GM04503 (cell line): ENCODE measurements around the gene FOXP4.
"Not testable (repeated sequence)": the region's sequence is repeated elsewhere in the genome, so short reads cannot be mapped to it uniquely, and the experiment has no call there.

Source experiments
- DNase-seq: peaks from one replicate; pipeline ENCODE4 v3.0.0-alpha.2; 2012; ENCODE audit warnings: low read depth

FOXP4 gene

DNA sequence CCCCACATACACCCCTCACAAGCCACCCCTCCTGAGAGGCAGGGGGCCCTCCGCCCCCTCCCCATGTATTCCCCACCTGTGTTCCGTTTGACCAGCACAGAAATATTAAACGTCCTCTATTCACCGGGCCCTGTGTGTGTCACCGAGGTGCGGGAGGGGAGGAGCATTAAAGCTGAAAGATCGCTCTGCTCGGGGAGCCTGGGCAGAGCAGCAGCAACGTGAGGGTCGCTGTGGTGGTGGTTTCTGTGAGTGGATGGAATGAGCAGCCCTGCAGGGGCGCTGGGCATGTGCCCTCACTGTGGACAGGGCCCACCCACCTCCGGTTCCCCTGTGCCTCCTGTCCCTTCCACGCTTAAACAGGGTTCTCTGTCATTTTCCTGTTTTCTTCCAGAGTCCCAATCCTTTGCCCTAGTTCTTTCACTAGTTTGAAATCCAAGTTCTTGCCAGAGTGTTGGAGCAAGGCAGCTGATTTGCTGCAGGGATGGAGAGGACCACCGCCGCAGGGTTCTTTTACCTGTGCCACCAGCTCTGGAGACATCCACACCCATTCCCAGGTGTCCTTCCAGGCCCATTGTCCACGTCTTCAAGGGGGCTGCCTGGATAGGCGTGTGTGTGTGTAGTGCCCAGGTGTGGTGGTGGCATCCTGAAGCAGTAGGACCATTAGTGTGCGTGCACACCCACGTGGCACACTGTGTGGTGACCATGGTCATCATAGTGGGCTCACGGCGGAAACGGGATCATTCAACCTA, 54.5 kb downstream of the FOXP4 start:
- no peak for DNase-seq

GRCh38 chr6:41601248-41601549, 55.0 kb downstream of the FOXP4 start:
- DNase-seq = no peak

GRCh38 chr6:41602422-41602743, 56.2 kb downstream of the FOXP4 start:
- DNase-seq = no peak

GRCh38 chr6:41602864-41603608, 56.9 kb downstream of the FOXP4 start:
- no peak for DNase-seq

DNA sequence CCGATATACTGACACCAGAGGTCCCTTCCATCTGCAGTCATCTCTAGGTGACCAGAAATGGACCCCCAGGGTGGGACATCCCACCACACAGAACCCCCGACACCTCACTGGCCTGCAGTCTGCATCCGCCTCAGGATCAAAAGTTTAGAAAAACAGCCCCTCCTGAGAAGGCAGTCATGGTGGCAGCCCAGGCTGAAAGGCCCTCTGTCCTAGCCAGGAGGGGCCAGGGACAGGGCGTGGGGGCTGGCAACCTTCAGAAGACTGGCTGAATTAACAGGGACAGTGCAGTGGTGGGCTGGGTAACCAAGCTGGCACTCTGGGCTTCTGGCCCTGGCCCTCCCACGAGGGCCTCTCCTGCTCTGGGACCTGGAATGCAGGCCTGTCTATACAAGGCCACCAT, 57.8 kb downstream of the FOXP4 start:
- no peak for DNase-seq

DNA sequence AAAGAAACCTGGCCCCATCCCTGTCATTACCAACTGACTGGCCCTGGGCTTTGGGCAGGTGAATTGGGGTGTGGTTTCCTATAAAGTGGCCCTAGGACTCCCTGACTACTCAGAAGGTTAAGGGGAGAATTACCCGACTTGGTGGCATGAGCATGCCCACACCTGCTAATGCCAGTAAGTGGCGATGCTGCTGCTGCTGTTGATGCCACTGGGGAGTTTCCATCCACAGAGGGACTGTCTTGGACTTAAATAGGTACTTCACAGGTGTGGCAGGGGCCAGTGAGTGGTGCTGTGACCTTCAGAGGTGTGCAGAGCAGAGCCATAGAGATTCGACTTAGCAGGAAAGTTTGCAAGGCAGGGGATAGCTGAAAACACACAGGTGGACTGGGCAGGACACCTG, 59.5 kb downstream of the FOXP4 start:
- no peak for DNase-seq

- no peak for DNase-seq
Observed at GRCh38 chr6:41607036-41607435, 60.9 kb downstream of the FOXP4 start.

DNA sequence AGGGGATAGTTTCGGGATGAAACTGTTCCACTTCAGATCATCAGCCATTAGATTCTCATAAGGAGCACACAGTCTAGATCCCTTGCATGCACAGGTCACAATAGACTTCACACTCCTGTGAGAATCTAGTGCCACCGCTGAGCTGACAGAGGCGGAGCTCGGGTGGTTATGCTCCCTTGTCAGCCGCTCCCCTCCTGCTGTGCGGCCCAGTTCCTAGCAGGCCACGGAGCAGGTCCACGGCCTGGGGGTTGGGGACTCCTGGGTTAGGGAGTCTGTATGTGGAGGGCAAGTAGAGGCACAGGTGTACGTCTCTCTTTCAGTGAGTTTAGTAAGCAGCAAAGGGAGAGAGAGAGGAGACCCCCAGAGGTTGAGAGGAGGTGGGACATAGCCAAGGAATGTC, 61.6 kb downstream of the FOXP4 start:
- DNase-seq = no peak

- no peak for DNase-seq
Observed at GRCh38 chr6:41608443-41609151, 62.4 kb downstream of the FOXP4 start.

DNA sequence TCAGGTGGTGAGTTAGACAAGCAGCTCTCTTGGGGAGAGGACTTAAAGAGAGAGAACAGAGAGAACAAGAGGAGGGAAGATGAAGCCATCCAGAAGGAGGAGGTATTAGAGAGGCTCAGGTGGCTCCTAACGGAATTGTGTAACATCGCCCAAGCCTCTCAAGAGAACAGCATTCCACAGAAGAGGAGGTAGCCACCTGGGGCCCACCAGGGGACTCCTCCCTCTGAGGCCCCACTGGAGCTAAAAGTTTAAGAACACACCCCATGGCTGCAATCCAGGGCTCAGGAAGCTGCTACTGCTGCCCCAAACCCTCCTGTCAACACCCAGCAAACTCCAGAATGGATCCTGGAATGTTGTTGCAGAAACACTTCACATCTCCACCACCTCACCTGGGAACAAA, 68.5 kb downstream of the FOXP4 start:
- DNase-seq = no peak

DNA sequence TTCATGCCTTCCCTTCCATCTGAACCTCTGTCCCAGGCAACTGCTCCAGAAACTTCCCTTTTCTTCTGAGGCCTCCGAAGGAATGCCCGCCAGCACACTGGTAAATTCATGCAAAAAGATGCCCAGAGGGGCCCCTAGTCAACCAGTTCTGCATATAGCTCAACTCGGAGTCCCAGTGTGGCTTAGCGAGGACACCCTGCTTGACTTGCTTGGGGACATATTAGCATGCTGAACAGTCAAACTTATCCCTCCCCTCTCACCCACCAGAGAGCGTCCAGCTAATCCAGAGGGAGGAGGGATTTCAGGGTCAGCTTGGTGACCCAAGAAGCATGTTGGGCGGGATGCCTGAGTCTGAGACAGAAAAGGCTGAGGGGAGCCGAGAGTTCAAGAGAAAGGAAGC, 69.1 kb downstream of the FOXP4 start:
- DNase-seq = no peak

DNA sequence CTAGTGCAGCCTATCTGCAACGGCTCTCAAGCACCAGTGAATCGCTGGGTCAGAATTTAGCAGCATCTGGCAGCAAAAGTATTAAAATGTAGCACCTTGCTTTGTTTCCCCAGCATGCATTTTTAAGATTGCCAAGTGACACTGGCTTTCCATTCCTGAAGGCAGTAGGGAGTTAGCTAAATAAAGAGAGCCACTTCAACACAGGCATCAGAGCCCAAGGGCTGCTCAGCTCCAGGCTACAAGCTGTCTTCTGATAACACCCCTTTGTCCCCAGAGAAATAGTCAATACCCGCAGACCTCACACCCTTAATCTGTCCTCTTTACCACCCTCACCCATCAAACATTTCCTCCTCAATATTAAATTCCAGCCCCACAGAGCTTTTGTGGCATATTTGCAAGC, 72.4 kb downstream of the FOXP4 start:
- no peak for DNase-seq

- not testable (repeated sequence) for DNase-seq
Observed at GRCh38 chr6:41619193-41619592, 73.0 kb downstream of the FOXP4 start.

DNA sequence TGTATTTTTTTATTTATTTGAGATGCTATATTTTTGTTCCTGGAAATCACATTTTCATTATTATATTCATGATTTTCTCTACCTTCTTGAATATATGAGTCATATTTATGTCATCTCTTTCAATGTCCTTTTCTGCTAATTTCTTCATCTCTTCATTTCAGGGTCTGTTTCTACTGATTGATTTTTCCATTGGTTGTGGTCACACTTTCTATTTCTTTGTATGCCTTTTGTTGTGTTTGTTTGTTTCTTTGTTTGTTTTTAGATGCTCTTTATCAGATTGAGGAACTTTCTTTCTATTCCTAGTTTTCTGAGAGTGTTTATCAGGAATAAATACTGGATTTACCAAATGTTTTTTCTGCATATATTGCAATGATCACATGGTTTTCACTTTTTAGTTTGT, 75.2 kb downstream of the FOXP4 start:
- DNase-seq = no peak

GRCh38 chr6:41621802-41622201, 75.6 kb downstream of the FOXP4 start:
- no peak for DNase-seq

GRCh38 chr6:41622206-41622988, 76.2 kb downstream of the FOXP4 start:
- DNase-seq = no peak

- DNase-seq = no peak
Observed at GRCh38 chr6:41623330-41623729, 77.1 kb downstream of the FOXP4 start.

- no peak for DNase-seq
Observed at GRCh38 chr6:41624621-41625380, 78.6 kb downstream of the FOXP4 start.

GRCh38 chr6:41625442-41625841, 79.3 kb downstream of the FOXP4 start:
- DNase-seq = no peak

DNA sequence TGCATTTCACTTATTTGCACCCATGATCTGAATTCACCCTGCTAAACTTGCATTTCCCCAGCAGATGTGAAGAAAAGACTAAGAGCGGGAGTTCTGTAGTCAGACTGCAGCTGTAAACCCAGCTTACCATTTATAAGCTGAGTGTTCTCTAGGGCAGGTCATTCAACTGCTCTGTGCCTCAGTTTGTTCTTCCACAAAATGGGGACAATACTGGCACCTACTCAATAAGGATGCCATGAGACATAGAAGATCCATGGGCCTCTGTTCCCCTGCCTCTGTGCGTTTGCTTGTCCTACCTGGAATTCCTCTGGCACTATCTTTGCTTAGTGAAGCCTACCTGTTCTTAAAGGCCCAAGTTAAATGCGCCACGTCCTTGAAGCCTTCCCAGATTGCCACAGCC, 79.8 kb downstream of the FOXP4 start:
- no peak for DNase-seq

DNA sequence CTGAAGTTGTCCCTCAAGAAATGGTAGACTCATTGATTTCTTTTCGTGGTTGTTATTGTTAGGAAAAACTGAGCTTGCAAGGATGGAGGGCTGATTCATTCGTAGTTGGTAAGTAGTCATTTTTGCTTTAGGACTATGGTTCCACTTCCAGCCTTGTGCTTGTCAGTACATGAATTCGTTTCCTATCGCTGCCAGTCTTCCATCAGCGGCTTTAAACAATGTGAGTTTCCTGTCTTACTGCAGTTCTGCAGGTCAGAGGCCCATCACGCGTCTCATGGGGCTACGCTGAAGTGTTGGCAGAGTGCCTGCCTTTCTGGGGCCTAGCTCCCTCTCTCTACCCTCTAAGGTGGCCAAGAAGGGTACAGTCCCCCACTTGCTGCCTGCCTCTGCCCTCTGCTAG, 80.7 kb downstream of the FOXP4 start:
- no peak for DNase-seq

DNA sequence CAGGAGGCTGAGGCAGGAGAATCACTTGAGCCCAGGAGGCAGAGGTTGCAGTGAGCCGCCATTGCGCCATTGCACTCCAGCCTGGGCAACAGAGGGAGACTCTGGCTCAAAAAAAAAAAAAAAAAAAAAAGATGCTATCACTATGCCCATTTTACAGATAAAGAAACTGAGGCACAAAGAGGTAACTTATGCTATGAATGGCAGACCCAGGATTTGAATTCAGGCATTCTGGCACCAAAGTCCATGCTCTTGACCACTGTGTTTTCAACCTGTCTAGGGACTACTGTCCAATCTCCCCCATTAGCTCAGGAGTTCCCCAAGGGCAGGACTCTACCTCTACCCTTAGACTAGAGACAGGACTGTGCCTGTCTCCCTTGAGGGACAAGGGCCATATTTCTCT, 82.9 kb downstream of the FOXP4 start:
- DNase-seq = no peak
